T-helper 2 cell treated with Interferon-gamma antibody and Interleukin-4, amounts not matched to agents 100 ng/mL and 5 ng/mL, for 36 hours (primary cell): ENCODE measurements around the gene UBE2C. TPM values are rescaled to one million over a fixed set of nuclear protein-coding genes. Genes with fewer than 3 reads are reported as not detected.

Experiments used
- intact Hi-C: fragments of 100-400 bp; cut with micrococcal nuclease; formaldehyde crosslinking; loops from one replicate; pipeline ENCODE4 v1.15.1; 2023
- total RNA-seq: library from RNA; stranded (reverse); gene quantifications from 2 replicates; pipeline ENCODE4 v1.2.3, GENCODE V29; 2022

The UBE2C gene
- total RNA-seq, 1 donor from 2014 or later: 181 TPM

GRCh38 chr20:45797510-45797909 is 14.9 kb upstream of the UBE2C start:
- intact Hi-C loops: loop anchor here (10.0 kb wide), 1 partner anchor 1583 kb away; the partner anchor contains the start of gene OSER1

- intact Hi-C loops: loop anchor here (2.0 to 10.0 kb wide), 3 partner anchors 15 to 1583 kb away; partner anchors contain the start of genes OSER1, PCIF1 and UBE2C
Measured at GRCh38 chr20:45797955-45798354, 14.5 kb upstream of the UBE2C start.

GRCh38 chr20:45798935-45799642 is 13.4 kb upstream of the UBE2C start:
- intact Hi-C loops: loop anchor here (1.0 to 10.0 kb wide), 5 partner anchors 14 to 1584 kb away; partner anchors contain the start of genes OSER1, PCIF1 and UBE2C

GRCh38 chr20:45801851-45802250 is 10.6 kb upstream of the UBE2C start:
- intact Hi-C loops: no loop called here

- intact Hi-C loops: loop anchor here (5.0 kb wide), 2 partner anchors 122 to 162 kb away; partner anchors contain the start of genes PCIF1 and ZNF335
Measured at GRCh38 chr20:45810191-45810970, 2.1 kb upstream of the UBE2C start.

- intact Hi-C loops: loop anchor here (2.0 to 5.0 kb wide), 4 partner anchors 14 to 159 kb away; partner anchors contain the start of genes CTSA, NEURL2, PCIF1 and ZNF335
Measured at GRCh38 chr20:45813006-45813340, 529 bp downstream of the UBE2C start.

GRCh38 chr20:45813489-45813888 is 1.0 kb downstream of the UBE2C start:
- intact Hi-C loops: loop anchor here (2.0 to 5.0 kb wide), 4 partner anchors 15 to 159 kb away; partner anchors contain the start of genes CTSA, NEURL2, PCIF1 and ZNF335

GRCh38 chr20:45814314-45814713 is 1.9 kb downstream of the UBE2C start:
- intact Hi-C loops: loop anchor here (5.0 kb wide), 2 partner anchors 118 to 158 kb away; partner anchors contain the start of genes PCIF1 and ZNF335

- intact Hi-C loops: no loop called here
Measured at GRCh38 chr20:45816951-45817350, 4.5 kb downstream of the UBE2C start.

GRCh38 chr20:45817376-45818194 is 5.1 kb downstream of the UBE2C start:
- intact Hi-C loops: no loop called here

- intact Hi-C loops: no loop called here
Measured at GRCh38 chr20:45818239-45818638, 5.8 kb downstream of the UBE2C start.

GRCh38 chr20:45819466-45819865 is 7.0 kb downstream of the UBE2C start:
- intact Hi-C loops: no loop called here

GRCh38 chr20:45821947-45822346 is 9.5 kb downstream of the UBE2C start:
- intact Hi-C loops: no loop called here

GRCh38 chr20:45822857-45823256 is 10.4 kb downstream of the UBE2C start:
- intact Hi-C loops: no loop called here

GRCh38 chr20:45823949-45824835 is 11.7 kb downstream of the UBE2C start:
- intact Hi-C loops: no loop called here

GRCh38 chr20:45826381-45827019 is 14.1 kb downstream of the UBE2C start:
- intact Hi-C loops: no loop called here

- intact Hi-C loops: no loop called here
Measured at GRCh38 chr20:45827030-45827652, 14.7 kb downstream of the UBE2C start, which contains the start of gene TNNC2. TSS of gene TNNC2 (minus strand) at chr20:45827312. CDS start at chr20:45827248, 64 bp downstream.

- intact Hi-C loops: no loop called here
Measured at GRCh38 chr20:45827712-45828111, 15.3 kb downstream of the UBE2C start.

GRCh38 chr20:45828589-45828988 is 16.1 kb downstream of the UBE2C start:
- intact Hi-C loops: no loop called here
